Stimulated activated CD8-positive, alpha-beta memory T cell treated with anti-CD3 and anti-CD28 coated beads, Interleukin-4, amount 100 ng/mL, for 48 hours (primary cell): Measurements from ENCODE around the gene PGM2.
"Not testable (repeated sequence)": the region's sequence is repeated elsewhere in the genome, so short reads cannot be mapped to it uniquely, and the experiment has no call there.

Source experiments
- DNase-seq: peaks from one replicate; pipeline ENCODE4 v3.0.0-alpha.2; 2020

Gene PGM2

DNA sequence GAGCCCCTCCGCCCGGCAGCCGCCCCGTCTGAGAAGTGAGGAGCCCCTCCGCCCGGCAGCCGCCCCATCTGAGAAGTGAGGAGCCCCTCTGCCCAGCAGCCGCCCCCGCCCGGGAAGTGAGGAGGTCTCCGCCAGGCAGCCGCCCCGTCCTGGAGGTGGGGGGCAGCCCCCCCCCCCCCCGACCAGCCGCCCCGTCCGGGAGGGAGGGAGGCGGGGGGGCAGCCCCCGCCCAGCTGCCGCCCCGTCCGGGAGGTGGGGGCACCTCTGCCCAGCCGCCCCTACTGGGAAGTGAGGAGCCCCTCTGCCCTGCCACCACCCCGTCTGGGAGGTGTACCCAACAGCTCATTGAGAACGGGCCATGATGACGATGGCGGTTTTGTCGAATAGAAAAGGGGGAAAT is 6.0 kb upstream of the PGM2 start:
- not testable (repeated sequence) for DNase-seq

DNA sequence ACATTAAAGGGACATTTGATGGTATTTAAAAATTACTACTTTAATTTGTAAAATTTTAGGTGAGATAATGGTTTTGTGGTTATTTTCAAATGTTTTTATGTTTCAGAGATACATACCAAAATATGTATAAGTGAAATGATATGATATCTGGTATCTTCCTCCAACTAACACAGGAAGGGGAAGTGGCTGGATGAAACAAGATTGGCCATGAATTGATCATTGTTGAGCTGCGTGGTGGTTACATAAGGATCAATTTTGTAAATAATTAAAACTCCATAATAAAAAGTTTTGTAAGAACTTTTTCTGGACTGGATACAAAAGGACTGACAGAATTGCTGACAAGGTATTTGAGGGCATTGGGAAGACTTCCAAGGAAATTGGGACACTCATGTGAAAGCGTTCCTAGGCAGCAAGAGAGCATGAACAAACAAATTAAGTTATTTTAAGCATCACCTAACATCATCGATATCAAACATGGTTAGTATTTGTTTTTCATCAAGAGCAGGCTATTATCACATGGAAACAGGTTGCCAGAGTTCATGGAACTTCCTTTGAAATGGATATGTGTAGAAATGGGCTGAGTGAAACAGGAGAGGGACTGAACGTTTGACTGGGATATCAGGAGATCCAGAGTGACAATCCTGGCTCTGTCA is 4.4 kb upstream of the PGM2 start:
- DNase-seq = no peak

GRCh38 chr4:37825501-37825900 is 985 bp upstream of the PGM2 start:
- DNase-seq = not testable (repeated sequence)

DNA sequence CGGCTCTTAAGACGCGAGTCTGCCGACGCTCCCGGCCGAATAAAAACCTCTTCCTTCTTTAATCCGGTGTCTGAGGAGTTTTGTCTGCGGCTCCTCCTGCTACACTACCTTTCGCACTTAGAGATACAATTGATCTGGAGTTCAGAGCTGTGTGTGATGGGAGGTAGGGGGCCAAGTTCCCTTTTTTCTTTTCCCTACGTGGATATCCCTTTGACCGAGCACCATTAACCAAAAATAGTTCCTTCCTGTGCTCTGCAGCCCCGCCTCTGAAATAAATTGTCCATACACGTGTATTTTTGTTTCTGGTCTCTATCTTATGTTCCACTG is 555 bp upstream of the PGM2 start:
- no peak for DNase-seq

- DNase-seq = peak; percentile 39
Measured at GRCh38 chr4:37827030-37827685, 672 bp downstream of the PGM2 start.

GRCh38 chr4:37827802-37828321 is 1.4 kb downstream of the PGM2 start:
- no peak for DNase-seq

DNA sequence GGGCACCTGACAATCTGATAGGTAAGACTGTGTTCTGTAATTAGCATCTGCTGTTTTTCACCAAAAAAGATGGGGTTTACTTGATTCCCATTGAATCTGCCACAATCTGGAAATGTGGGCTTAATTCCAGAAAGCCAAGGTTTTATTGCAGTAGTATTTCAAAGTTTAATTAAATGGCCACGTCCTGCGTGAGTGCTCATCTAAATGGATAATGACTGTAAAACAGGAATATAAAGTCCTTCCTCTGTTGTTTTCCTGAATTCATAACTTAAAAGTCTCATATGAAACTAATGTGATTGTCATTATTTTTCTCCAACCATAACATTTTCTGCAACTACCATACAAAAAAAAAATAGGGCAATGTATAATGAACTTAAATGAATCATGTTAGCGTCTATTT is 2.4 kb downstream of the PGM2 start:
- DNase-seq = no peak

DNA sequence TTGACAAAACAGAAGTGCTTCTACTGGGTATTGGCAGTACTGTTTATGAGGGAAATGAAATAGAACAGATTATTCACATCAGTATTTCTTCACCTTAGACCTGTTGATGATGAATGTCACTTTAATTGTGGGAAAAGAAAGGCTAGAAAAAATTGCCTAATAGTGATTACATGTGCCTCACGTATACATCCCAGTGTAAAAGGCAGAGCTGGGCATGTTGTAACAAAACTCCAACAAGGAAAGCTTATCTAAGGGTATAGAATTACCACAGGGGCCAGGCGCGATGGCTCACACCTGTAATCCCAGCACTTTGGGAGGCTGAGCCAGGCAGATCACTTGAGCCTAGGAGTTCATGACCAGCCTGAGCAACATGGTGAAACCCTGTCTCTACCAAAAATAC is 4.2 kb downstream of the PGM2 start:
- DNase-seq = no peak

DNA sequence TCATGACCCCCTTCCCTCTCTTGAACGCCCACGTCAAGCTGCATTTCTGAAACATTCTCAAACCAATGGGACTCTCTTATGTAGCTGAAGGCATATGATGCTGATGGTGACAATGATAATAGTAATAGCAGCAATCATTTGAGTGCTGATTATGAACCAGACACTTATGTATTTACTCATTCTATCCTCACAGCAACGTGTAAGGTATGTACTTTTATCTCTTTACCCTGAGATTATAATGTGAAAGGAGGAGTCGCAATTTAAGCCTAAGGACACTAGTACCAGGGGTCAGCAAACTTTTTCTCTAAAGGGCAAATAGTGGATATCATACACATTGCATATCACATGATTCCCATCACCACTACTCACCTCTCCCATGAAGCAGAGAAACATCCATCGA is 8.5 kb downstream of the PGM2 start:
- no peak for DNase-seq

- no peak for DNase-seq
Measured at GRCh38 chr4:37835806-37836205, 9.3 kb downstream of the PGM2 start.

DNA sequence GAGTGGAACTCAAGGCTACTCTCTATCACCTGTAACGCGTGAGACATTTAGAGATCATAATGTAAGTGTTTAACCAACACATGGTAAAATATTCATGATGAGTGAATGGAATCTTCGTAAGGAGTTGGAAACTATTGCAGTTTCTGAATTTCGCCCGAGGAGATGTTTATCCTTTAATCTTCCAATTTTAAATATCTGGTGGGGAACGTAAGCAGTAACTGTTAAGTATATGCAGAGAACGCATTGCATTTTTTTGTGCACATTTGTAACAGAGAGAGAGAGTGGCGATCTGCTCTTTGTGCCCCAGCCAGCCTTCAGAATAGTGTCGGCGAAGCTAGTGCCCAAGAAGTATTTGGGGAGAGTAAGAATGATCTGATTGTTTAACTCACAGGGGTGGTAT is 9.8 kb downstream of the PGM2 start:
- DNase-seq = no peak

DNA sequence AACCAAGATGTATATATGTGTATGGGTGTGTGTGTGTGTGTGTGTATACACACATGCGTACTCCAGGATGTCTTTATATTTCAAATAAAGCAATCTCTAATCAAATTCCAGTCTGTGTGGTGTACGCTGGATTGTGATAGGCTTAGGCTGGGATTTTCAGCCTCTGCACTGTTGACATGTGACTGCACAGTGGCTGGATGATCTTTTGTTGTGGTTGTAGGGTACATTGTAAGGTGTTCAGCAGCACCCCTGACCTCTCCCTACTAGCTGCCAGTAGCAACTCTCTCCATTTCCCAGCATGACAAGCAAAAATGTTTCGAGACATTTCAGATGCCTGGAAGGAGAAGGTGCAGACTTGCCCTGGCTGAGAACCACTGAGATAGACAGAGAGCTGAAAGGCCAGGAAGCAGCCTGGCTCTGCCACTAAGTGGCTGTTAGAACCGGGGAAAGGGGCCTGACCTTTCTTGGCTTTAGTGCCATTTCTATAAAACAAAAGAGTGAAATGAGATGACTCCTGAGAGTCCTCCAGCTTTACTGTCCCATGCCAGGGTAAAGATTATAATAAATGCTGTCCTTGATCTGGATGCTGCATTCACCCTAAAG is 10.5 kb downstream of the PGM2 start:
- no peak for DNase-seq

DNA sequence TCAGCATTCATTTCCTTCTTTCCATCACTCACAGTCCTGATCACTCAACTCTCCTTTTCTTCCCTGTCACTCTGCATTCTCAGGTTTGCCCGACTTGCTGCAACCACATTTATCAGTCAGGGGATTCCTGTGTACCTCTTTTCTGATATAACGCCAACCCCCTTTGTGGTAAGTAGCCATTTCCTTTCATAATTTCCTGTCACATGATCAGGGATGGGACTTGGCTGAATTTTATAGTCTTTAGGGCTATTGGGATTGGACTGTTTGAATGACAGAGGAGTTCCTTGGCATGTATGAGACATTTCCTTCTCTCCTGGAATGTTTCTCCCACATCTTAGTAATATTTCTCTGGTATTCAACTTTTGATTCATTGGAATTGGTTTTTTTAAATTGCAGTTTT is 11.0 kb downstream of the PGM2 start:
- no peak for DNase-seq

- no peak for DNase-seq
Measured at GRCh38 chr4:37839426-37839825, 12.9 kb downstream of the PGM2 start.

DNA sequence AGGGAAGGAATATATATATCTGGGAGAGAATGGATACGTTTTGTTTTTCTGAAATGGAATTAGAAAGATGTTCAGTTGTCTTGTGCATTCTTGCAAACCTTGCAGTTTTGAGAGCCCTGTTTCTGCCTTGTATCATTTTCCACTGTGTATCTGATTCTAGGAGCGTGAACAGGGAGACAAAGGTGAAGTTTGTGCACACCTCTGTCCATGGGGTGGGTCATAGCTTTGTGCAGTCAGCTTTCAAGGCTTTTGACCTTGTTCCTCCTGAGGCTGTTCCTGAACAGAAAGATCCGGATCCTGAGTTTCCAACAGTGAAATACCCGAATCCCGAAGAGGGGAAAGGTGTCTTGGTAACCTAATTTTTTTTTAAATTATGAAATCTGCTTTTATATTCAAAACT is 17.7 kb downstream of the PGM2 start:
- DNase-seq = no peak

DNA sequence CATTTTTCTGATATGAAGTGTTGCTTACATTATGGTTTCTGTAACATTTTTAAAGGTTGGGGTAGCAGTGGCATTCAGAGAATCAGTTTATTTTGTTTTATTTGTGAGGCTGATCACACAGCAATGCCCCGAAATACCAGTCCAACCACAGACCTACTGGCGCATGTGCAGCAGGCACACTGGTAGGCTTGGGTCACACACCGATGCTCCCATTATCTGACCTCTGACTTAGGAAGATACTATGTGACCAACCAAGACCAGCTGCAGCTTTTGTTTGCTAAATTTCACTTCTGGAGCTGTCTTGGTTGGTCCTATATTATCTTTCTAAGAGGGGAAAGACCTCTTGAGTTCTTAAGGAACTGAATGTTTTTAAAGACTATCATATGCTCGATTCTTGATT is 18.7 kb downstream of the PGM2 start:
- no peak for DNase-seq

DNA sequence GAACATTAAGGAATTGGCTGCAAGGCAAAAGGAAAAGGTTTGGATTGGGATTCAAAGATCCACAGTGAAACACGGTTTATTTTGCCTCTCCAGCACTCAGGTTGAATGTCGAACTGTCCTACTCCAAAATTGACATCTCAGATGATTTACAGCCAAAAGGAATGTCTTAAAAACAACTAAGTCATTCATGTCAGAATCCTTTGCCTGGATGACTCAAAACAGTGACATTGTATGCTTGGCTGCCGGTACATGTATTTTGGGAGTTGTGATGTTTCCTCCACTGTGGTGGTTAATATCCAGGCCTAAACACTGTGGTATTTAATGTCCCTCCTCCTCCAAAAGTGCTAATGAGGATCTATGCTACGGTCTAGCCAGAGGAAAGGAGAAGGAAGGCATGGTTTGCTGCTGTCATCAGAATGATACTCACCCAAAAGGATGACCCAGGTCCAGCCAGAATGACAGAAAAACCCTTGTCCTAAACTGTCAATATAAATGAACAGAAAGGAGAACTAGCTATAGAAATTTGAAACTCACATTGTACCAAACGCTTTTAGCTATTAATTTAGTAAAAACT is 20.9 kb downstream of the PGM2 start:
- DNase-seq = no peak

GRCh38 chr4:37852376-37852775 is 25.9 kb downstream of the PGM2 start:
- no peak for DNase-seq

GRCh38 chr4:37858112-37858511 is 31.6 kb downstream of the PGM2 start:
- no peak for DNase-seq

DNA sequence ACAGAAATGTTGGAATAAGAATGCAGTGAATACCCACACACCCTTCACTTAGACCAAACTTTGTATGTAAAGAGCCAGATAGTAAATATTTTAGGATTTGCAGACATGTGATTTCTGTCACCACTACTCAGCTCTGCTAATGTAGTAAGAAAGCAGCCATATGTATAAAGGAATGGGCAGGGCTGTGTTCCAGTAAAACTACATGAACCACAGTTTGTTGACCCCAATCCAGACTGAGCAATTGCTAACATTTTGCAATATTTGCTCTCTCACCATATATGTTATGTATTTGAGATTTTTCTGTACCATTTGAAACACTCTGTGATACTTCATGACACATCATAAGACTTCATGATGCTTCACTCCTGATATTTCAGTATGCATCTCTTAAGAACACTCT is 32.4 kb downstream of the PGM2 start:
- DNase-seq = no peak

GRCh38 chr4:37860266-37860665 is 33.8 kb downstream of the PGM2 start:
- DNase-seq = no peak

- DNase-seq = no peak
Measured at GRCh38 chr4:37862961-37863360, 36.5 kb downstream of the PGM2 start.

- no peak for DNase-seq
Measured at GRCh38 chr4:37864786-37865185, 38.3 kb downstream of the PGM2 start.

DNA sequence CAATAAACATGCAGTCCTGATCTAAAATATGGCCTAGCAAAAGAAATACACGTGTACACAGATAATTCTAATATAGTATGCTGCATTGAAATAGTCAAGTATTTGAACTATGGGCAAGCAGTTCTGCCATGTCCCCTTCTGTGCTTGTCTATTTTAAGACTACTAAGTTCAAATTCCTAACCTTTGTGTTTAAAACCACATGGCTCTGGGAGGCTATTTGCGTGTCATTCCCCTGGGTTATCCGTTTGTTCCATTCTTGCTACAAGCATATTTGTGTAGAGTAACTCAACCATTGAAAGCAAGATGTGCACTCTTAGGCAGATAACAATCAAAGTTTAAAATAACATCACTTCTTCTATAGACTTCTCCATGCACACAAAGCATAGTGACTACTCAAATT is 39.0 kb downstream of the PGM2 start:
- DNase-seq = no peak
